K562 (cell line): Measurements from ENCODE around the gene PLCB1. TPM values are rescaled to one million over a fixed set of nuclear protein-coding genes. Genes with fewer than 3 reads are reported as not detected.

Experiments used
- ATAC-seq: fragments of 200-7000 bp; cut with Tn5 transposase; 3 replicates; pipeline ENCODE4 v1.9.1; 2020; ENCODE audit warnings: moderate library complexity
- BruUV-seq: library from RNA; stranded (reverse); fragments of 400-500 nt; replicated peaks from 2 replicates; lab custom pipeline; 2021; lab: Mats Ljungman, UMichigan
- CTCF ChIA-PET: fragments of 300-600 bp; formaldehyde crosslinking; extraction: SDS; loops from one replicate; lab custom pipeline; 2021; ENCODE audit warnings: low intra/inter-chr PET ratio; lab: Yijun Ruan, JAX
- POLR2A ChIA-PET: fragments of 300-600, 350-650 bp; sonication (Branson Sonifier 250); formaldehyde crosslinking; extraction: SDS; loops from one replicate; lab custom pipeline; 2021; ENCODE audit warnings: antibody characterized with exemption, inconsistent platforms; lab: Yijun Ruan, JAX
- DNase-seq, 4 experiments: peaks; one replicate each; pipeline versions ENCODE4 v3.0.0 to v3.0.0-alpha.2; 2011 to 2018; ENCODE audit warnings: low spot score in 3 of 4, mixed read lengths in 3 of 4; ENCODE audit errors: extremely low read depth in 1 of 4
- FAIRE-seq: peaks from 2 replicates; lab custom pipeline; 2011; peaks lifted over from hg19 to GRCh38; lab: Jason Lieb, UNC
- H2AFZ ChIP-seq: 2 replicates; pipeline ENCODE4 v1.6.0; 2011; ENCODE audit warnings: low read depth, low read length, control low read depth, inconsistent platforms
- H3K27ac ChIP-seq: fragments of 200-600 bp; 3 replicates; pipeline ENCODE4 v1.8.0; 2011; ENCODE audit warnings: low read depth, mild to moderate bottlenecking, control low read depth, inconsistent platforms, low read length, moderate library complexity, mixed read lengths; ENCODE audit errors: extremely low read depth
- H3K27me3 ChIP-seq, 2 experiments: fragments of 300-600 bp in 1 of 2; 2 replicates in 1 of 2; 3 replicates in 1 of 2; pipeline versions ENCODE4 v1.6.0 to v1.8.0; 2011; ENCODE audit warnings: inconsistent platforms in 2 of 2, low read length in 2 of 2, mild to moderate bottlenecking in 1 of 2, mixed read lengths in 1 of 2, moderate library complexity in 1 of 2; ENCODE audit not compliant: control insufficient read depth in 2 of 2, insufficient read depth in 2 of 2
- H3K36me3 ChIP-seq: fragments of 300-600 bp; 3 replicates; pipeline ENCODE4 v1.8.0; 2011; ENCODE audit warnings: mild to moderate bottlenecking, low read length, inconsistent platforms; ENCODE audit not compliant: control insufficient read depth, insufficient read depth
- H3K4me1 ChIP-seq, 2 experiments: fragments of 200-600 bp in 1 of 2; replicated peaks in 1 of 2; 2 replicates in 1 of 2; 3 replicates in 1 of 2; pipeline versions ENCODE4 v1.5.1 to v1.8.0; 2011; ENCODE audit warnings: inconsistent platforms in 2 of 2, low read length in 2 of 2, mild to moderate bottlenecking in 1 of 2, mixed read lengths in 1 of 2, moderate library complexity in 1 of 2; ENCODE audit not compliant: control insufficient read depth in 2 of 2, insufficient read depth in 2 of 2
- H3K4me2 ChIP-seq: 2 replicates; pipeline ENCODE4 v1.6.1; 2011; ENCODE audit warnings: low read length, control low read depth, inconsistent platforms, mixed read lengths; ENCODE audit not compliant: insufficient read depth
- H3K4me3 ChIP-seq: fragments of 200-600 bp; sonication (generic), shearing (Covaris generic); 2 replicates; pipeline ENCODE4 v1.5.1; 2016; ENCODE audit warnings: control low read depth, inconsistent platforms
- H3K79me2 ChIP-seq: fragments of 200-600 bp; 3 replicates; pipeline ENCODE4 v1.8.0; 2011; ENCODE audit warnings: low read length, inconsistent platforms; ENCODE audit not compliant: control insufficient read depth, insufficient read depth
- H3K9ac ChIP-seq, 2 experiments: 2 replicates each; pipeline versions ENCODE4 v1.6.0 to v1.6.1; 2011; ENCODE audit warnings: low read depth in 2 of 2, low read length in 2 of 2, control low read depth in 1 of 2, inconsistent platforms in 1 of 2, mild to moderate bottlenecking in 1 of 2, mixed read lengths in 1 of 2; ENCODE audit not compliant: insufficient read depth in 1 of 2
- H3K9me1 ChIP-seq: one replicate; pipeline ENCODE4 v1.6.0; 2011; ENCODE audit warnings: inconsistent platforms, mild to moderate bottlenecking, low read length, moderate library complexity; ENCODE audit not compliant: control insufficient read depth, insufficient read depth
- H3K9me3 ChIP-seq: replicated peaks from 2 replicates; pipeline ENCODE4 v1.5.1; 2011; ENCODE audit warnings: low read depth, low read length, inconsistent platforms; ENCODE audit not compliant: control insufficient read depth, insufficient read depth
- H4K20me1 ChIP-seq: replicated peaks from 2 replicates; pipeline ENCODE4 v1.6.1; 2011; ENCODE audit warnings: low read length, inconsistent platforms, mixed read lengths; ENCODE audit not compliant: control insufficient read depth, insufficient read depth
- CTBP1 ChIP-seq: fragments of 450-650 bp; IDR thresholded peaks from 2 replicates; pipeline ENCODE4 v1.6.1; 2016; ENCODE audit warnings: borderline replicate concordance
- ESRRA ChIP-seq: fragments of 450-650 bp; IDR thresholded peaks from 2 replicates; pipeline ENCODE4 v1.6.1; 2014; ENCODE audit warnings: low read depth, mild to moderate bottlenecking, moderate library complexity, borderline replicate concordance
- SMARCB1 ChIP-seq: IDR thresholded peaks from 2 replicates; pipeline ENCODE4 v1.6.1; 2011; ENCODE audit warnings: improper control_type of control experiment, low read depth; ENCODE audit not compliant: insufficient read length
- SMC3 ChIP-seq: conservative IDR thresholded peaks from 2 replicates; pipeline ENCODE4 v1.6.1; 2011; ENCODE audit warnings: low read depth, low read length, improper control_type of control experiment; ENCODE audit not compliant: insufficient read depth
- SNRNP70 ChIP-seq: fragments of 200-400 bp; formaldehyde crosslinking; optimal IDR thresholded peaks from 2 replicates; pipeline ENCODE3; 2017; ENCODE audit warnings: low read depth, low read length
- SRSF3 ChIP-seq: fragments of 200-400 bp; formaldehyde crosslinking; IDR thresholded peaks from 2 replicates; pipeline ENCODE4 v1.6.1; 2016; ENCODE audit warnings: mild to moderate bottlenecking, low read length, moderate library complexity; ENCODE audit not compliant: insufficient read depth
- TCF7 ChIP-seq: sonication (generic); IDR thresholded peaks from 2 replicates; pipeline ENCODE4 v1.6.1; 2016; ENCODE audit warnings: antibody characterized with exemption, borderline replicate concordance
- ZNF134 ChIP-seq: fragments of 250-450 bp; sonication (Bioruptor Pico); conservative IDR thresholded peaks from 2 replicates; pipeline ENCODE4 v1.4.0; 2020
- WGBS: fragments of 100-300 bp; shearing (Covaris generic); methylation state at CpG from one replicate; pipeline ENCODE4 v1.1.6; 2016; ENCODE audit warnings: low coverage, mixed read lengths; ENCODE audit not compliant: insufficient coverage; ENCODE audit errors: missing lambda C conversion rate; 5-methylcytosine and 5-hydroxymethylcytosine counted together
- in situ Hi-C: fragments of 300-500 bp; cut with MboI; formaldehyde crosslinking; loops from 4 replicates; pipeline ENCODE4 v1.15.0; 2018; ENCODE audit warnings: inconsistent platforms, mixed read lengths
- intact Hi-C: fragments of 100-400 bp; cut with micrococcal nuclease; formaldehyde crosslinking; loops from 2 replicates; pipeline ENCODE4 v1.14.2; 2022
- polyA plus RNA-seq, 8 experiments: library from polyadenylated mRNA; depleted of rRNA in 4 of 8; stranded (reverse) in 5 of 8; unstranded in 3 of 8; fragments of >200 nt; fragmentation: Nextera tagmentation in 2 of 8; fragmentation: Illumina TruSeq in 1 of 8; extraction: Ambion mirVana in 2 of 8; extraction: Trizol in 1 of 8; gene quantifications; 2 replicates each; pipeline versions ENCODE4 v1.2.1 to v1.2.3, GENCODE V29; 2011 to 2014; ENCODE audit warnings: inconsistent platforms in 1 of 8, missing spikeins in 1 of 8
- total RNA-seq, 7 experiments: library from RNA; depleted of rRNA in 6 of 7; stranded (reverse); fragments of >200 nt in 6 of 7; fragmentation: Illumina TruSeq in 2 of 7; extraction: Trizol in 2 of 7; gene quantifications; 2 replicates each; pipeline versions ENCODE4 v1.2.1 to v1.2.3, GENCODE V29; 2011 to 2021; ENCODE audit warnings: low replicate concordance in 1 of 7
- TF ChIP-seq, protein P1 (sequence below): sonication (generic); IDR thresholded peaks from 2 replicates; pipeline ENCODE4 v1.6.1; 2016
- TF ChIP-seq, protein P2 (sequence below): fragments of 250-450 bp; sonication (Bioruptor Pico); IDR thresholded peaks from 2 replicates; pipeline ENCODE4 v1.5.0; 2021; ENCODE audit warnings: mild to moderate bottlenecking, borderline replicate concordance
- TF ChIP-seq, protein P3 (sequence below): fragments of 250-450 bp; sonication (Bioruptor Pico); IDR thresholded peaks from 2 replicates; pipeline ENCODE4 v1.5.1; 2021; ENCODE audit warnings: mild to moderate bottlenecking
- TF ChIP-seq, protein P4 (sequence below): fragments of 250-450 bp; sonication (Bioruptor Pico); IDR thresholded peaks from 2 replicates; pipeline ENCODE4 v1.6.1; 2021; ENCODE audit warnings: mild to moderate bottlenecking

PLCB1 gene
- total and polyA plus RNA-seq, 9 of the 15 experiments (the other 6 are each of a cell fraction or from before 2014, with no cell fraction given) = 0.34 to 3.1 (median 1.3) TPM

DNA sequence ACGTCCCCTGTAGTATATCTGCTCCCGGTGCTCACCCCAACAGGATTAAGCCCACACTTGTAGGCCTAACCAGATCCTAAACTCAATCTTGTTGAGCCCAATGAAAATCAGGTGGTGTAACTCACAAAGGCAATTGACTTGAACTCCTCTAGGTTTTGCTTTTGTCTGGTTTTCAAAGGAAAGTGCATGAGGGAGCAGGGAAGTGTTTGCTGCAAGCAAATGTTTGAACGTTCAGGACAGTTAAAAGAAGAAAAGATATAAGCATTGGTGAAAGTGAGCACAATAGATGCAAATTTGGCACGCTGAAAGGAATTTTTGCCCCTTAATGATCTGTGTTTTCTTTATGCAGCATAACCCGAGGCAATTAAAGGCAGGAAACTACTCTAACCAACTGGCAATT, 212.6 kb downstream of the PLCB1 start:
- intact Hi-C loops (no loop called here), in situ Hi-C loops (no loop called here)
- H3K9ac ChIP-seq = no peak overlapping the region
- H3K9me1 ChIP-seq = no peaks in the 10 kb centered on the region
- ChIA-PET POLR2A (no interaction called here), CTCF (no interaction called here)
- no peak for DNase-seq
- no peak overlapping the region for H3K4me3 ChIP-seq
- ATAC-seq = no peak
- H2AFZ ChIP-seq = no peak overlapping the region
- no peaks in the 10 kb centered on the region for H3K79me2 ChIP-seq
- TF ChIP-seq, protein P1, sequence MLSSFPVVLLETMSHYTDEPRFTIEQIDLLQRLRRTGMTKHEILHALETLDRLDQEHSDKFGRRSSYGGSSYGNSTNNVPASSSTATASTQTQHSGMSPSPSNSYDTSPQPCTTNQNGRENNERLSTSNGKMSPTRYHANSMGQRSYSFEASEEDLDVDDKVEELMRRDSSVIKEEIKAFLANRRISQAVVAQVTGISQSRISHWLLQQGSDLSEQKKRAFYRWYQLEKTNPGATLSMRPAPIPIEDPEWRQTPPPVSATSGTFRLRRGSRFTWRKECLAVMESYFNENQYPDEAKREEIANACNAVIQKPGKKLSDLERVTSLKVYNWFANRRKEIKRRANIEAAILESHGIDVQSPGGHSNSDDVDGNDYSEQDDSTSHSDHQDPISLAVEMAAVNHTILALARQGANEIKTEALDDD = no peak
- TF ChIP-seq CTBP1 (no peak), TCF7 (no peak), SNRNP70 (no peak), ZNF134 (CRISPR knock-in tag) (no peak), SRSF3 (no peak), SMARCB1 (no peak), ESRRA (no peak), SMC3 (no peak)
- TF ChIP-seq, protein P2, sequence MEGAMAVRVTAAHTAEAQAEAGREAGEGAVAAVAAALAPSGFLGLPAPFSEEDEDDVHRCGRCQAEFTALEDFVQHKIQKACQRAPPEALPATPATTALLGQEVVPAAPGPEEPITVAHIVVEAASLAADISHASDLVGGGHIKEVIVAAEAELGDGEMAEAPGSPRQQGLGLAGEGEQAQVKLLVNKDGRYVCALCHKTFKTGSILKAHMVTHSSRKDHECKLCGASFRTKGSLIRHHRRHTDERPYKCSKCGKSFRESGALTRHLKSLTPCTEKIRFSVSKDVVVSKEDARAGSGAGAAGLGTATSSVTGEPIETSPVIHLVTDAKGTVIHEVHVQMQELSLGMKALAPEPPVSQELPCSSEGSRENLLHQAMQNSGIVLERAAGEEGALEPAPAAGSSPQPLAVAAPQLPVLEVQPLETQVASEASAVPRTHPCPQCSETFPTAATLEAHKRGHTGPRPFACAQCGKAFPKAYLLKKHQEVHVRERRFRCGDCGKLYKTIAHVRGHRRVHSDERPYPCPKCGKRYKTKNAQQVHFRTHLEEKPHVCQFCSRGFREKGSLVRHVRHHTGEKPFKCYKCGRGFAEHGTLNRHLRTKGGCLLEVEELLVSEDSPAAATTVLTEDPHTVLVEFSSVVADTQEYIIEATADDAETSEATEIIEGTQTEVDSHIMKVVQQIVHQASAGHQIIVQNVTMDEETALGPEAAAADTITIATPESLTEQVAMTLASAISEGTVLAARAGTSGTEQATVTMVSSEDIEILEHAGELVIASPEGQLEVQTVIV = no peak
- TF ChIP-seq, protein P3, sequence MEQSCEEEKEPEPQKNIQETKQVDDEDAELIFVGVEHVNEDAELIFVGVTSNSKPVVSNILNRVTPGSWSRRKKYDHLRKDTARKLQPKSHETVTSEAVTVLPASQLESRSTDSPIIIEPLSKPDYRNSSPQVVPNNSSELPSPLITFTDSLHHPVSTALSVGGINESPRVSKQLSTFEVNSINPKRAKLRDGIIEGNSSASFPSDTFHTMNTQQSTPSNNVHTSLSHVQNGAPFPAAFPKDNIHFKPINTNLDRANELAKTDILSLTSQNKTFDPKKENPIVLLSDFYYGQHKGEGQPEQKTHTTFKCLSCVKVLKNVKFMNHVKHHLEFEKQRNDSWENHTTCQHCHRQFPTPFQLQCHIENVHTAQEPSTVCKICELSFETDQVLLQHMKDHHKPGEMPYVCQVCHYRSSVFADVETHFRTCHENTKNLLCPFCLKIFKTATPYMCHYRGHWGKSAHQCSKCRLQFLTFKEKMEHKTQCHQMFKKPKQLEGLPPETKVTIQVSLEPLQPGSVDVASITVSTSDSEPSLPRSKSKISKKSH (CRISPR knock-in tag) = no peak
- TF ChIP-seq, protein P4, sequence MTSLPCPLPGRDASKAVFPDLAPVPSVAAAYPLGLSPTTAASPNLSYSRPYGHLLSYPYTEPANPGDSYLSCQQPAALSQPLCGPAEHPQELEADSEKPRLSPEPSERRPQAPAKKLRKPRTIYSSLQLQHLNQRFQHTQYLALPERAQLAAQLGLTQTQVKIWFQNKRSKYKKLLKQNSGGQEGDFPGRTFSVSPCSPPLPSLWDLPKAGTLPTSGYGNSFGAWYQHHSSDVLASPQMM (CRISPR knock-in tag) = no peak
- no peak for FAIRE-seq
- no peaks in the 10 kb centered on the region for H3K36me3 ChIP-seq
- H3K4me1 ChIP-seq = no peaks in the 10 kb centered on the region
- no TSS peak for BruUV-seq
- WGBS = 3% methylated on average over 5 of the region's 5 CpGs
- no peak overlapping the region for H3K4me2 ChIP-seq
- no peaks in the 10 kb centered on the region for H3K9me3 ChIP-seq
- H3K27me3 ChIP-seq = no peaks in the 10 kb centered on the region
- H3K27ac ChIP-seq = no peak overlapping the region
- H4K20me1 ChIP-seq = no peaks in the 10 kb centered on the region
